Gastroesophageal sphincter (tissue), 4 donors: ENCODE measurements around the gene SMPD3. TPM values are rescaled to one million over a fixed set of nuclear protein-coding genes. Genes with fewer than 3 reads are reported as not detected.

ENCODE experiments used
- ATAC-seq: fragments of 150-250 bp; one replicate; pipeline ENCODE4 v1.9.1; 2016; ENCODE audit warnings: mild to moderate bottlenecking, moderate library complexity
- H3K27ac ChIP-seq, 4 donors: fragments of 200-600 bp; sonication (generic) in 3 of 4; 1 replicate in 3 of 4; 2 replicates in 1 of 4; pipeline ENCODE4 v1.5.1; 2016 to 2019
- H3K27me3 ChIP-seq: fragments of 200-600 bp; sonication (generic); one replicate; pipeline ENCODE4 v1.5.1; 2019
- H3K36me3 ChIP-seq, 2 donors: fragments of 200-600 bp; sonication (generic); one replicate each; pipeline ENCODE4 v1.5.1; 2019; ENCODE audit warnings: control low read depth in 1 of 2
- H3K4me1 ChIP-seq, 3 donors: fragments of 200-600 bp; sonication (generic); 1 replicate in 2 of 3; 2 replicates in 1 of 3; pipeline ENCODE4 v1.5.1; 2016 to 2019; ENCODE audit warnings: control low read depth in 2 of 3
- H3K4me3 ChIP-seq, 2 donors: fragments of 200-600 bp; sonication (generic); one replicate each; pipeline ENCODE4 v1.5.1; 2019; ENCODE audit warnings: mild to moderate bottlenecking in 1 of 2, moderate library complexity in 1 of 2
- H3K9me3 ChIP-seq, 3 donors: fragments of 200-600 bp; sonication (generic); one replicate each; pipeline ENCODE4 v1.5.1; 2017 to 2019; ENCODE audit warnings: control low read depth in 2 of 3
- EP300 ChIP-seq: sonication (generic); formaldehyde crosslinking; IDR thresholded peaks from one replicate; pipeline ENCODE4 v1.6.1; 2017; ENCODE audit warnings: antibody characterized with exemption, mild to moderate bottlenecking
- POLR2A ChIP-seq, 2 donors: fragments of 450-650 bp; IDR thresholded peaks; one replicate each; pipeline ENCODE4 v1.6.1; 2017; ENCODE audit warnings: antibody characterized with exemption in 2 of 2, mild to moderate bottlenecking in 2 of 2, moderate library complexity in 1 of 2
- POLR2AphosphoS5 ChIP-seq: sonication (generic); formaldehyde crosslinking; IDR thresholded peaks from one replicate; pipeline ENCODE4 v1.6.1; 2017; ENCODE audit warnings: antibody characterized with exemption
- WGBS, 2 donors: methylation state at CpG; one replicate each; pipeline ENCODE4 v1.1.5; 2018; ENCODE audit warnings: low coverage in 1 of 2; 5-methylcytosine and 5-hydroxymethylcytosine counted together
- total RNA-seq, 4 donors: library from RNA; depleted of rRNA; stranded (reverse); fragments of >200 nt; gene quantifications; one replicate each; pipeline ENCODE4 v1.1.0, GENCODE V29; 2016
- TF ChIP-seq, protein P1 (sequence below), 4 experiments: fragments of 200-600 bp in 2 of 4; fragments of 450-650 bp in 2 of 4; sonication (generic) in 1 of 4; IDR thresholded peaks; one replicate each; pipeline ENCODE4 v1.5.1; 2017 to 2019; ENCODE audit warnings: antibody characterized with exemption in 4 of 4, mild to moderate bottlenecking in 2 of 4, moderate library complexity in 2 of 4

Gene SMPD3
- total RNA-seq, 4 donors from 2014 or later: 0.08 to 0.94 (median 0.77) TPM; not detected in 1

DNA sequence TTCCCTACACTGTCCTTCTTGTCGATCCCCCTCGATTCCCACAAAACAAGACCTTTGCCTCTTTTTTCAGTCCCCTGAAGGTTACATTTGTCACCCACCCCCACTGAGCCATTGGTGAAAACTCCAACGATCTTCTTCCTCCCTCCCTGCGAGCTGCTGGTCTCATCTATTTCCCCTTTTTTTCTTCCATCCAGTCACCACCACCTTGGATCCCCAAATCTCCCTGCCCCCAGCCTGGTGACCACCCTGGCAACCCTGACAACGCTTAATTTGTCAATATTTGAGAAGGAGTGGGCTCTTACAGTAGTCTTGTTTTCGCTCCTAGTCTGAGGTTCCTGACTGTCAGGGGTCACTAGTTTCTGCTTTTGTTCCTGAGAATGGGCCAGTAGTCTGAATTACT is 62.9 kb downstream of the SMPD3 start:
- Histone ChIP-seq H3K27ac (no peak overlapping the region), H3K27me3 (peaks cover 12% of the 10 kb centered on the region), H3K9me3 (no peaks in the 10 kb centered on the region), H3K4me1 (no peaks in the 10 kb centered on the region), H3K4me3 (no peak overlapping the region), H3K36me3 (no peaks in the 10 kb centered on the region)
- ATAC-seq: no peak
- WGBS, 2 donors: 64 to 77% methylated on average over 5 to 6 of the region's 6 CpGs
- TF ChIP-seq, protein P1, sequence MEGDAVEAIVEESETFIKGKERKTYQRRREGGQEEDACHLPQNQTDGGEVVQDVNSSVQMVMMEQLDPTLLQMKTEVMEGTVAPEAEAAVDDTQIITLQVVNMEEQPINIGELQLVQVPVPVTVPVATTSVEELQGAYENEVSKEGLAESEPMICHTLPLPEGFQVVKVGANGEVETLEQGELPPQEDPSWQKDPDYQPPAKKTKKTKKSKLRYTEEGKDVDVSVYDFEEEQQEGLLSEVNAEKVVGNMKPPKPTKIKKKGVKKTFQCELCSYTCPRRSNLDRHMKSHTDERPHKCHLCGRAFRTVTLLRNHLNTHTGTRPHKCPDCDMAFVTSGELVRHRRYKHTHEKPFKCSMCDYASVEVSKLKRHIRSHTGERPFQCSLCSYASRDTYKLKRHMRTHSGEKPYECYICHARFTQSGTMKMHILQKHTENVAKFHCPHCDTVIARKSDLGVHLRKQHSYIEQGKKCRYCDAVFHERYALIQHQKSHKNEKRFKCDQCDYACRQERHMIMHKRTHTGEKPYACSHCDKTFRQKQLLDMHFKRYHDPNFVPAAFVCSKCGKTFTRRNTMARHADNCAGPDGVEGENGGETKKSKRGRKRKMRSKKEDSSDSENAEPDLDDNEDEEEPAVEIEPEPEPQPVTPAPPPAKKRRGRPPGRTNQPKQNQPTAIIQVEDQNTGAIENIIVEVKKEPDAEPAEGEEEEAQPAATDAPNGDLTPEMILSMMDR (IDR thresholded peaks at IDR 0.05): no peak
- no peak for TF ChIP-seq POLR2A (IDR thresholded peaks at IDR 0.05)
- no peak for TF ChIP-seq POLR2AphosphoS5
- TF ChIP-seq EP300: no peak

DNA sequence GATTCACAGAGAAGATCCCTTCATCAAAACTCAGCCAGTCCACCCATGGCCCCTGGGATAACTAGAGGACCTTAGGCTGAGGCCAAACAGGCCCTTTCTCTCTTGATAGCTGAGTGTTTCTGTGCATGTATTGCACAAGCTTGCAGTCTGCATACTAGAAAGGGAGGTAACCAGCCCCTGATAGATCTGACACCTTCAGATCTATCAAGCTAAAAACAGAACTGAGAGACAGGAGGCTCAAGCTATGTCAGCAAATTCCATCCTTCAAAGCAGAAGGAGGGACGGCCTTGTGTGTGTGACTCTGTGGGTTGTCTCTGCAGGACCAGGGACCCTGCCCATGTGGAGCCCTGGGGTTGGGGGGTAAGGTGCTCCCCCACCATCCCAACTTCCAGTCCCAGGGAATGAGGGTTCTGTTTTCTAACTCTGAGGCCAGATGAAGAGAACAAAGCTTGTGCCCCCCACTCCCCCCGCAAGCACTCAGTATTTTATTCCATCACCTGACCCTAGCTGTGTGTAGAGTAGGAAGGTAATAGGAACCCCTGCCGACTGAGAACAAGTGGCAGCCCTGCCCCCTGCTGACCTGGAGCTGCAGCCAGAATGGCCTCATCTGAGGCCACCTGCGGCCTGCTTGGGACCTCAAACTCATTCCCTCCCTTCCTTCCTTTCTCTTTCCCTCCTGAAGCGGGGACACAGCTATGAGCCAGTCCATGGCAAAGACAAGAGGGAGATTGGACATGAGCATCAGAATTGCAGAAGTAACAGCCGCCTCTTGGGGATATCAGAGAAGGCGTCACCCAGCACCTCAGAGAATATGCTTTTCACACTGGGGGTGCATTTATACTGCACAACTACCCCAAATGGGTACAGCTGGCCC is 63.8 kb downstream of the SMPD3 start:
- Histone ChIP-seq H3K4me3 (no peak overlapping the region), H3K9me3 (no peaks in the 10 kb centered on the region), H3K36me3 (no peaks in the 10 kb centered on the region), H3K27ac (no peak overlapping the region), H3K4me1 (no peaks in the 10 kb centered on the region), H3K27me3 (peaks cover 12% of the 10 kb centered on the region)
- TF ChIP-seq EP300 (no peak), POLR2A (IDR thresholded peaks at IDR 0.05) (no peak)
- TF ChIP-seq, protein P1 (IDR thresholded peaks at IDR 0.05): no peak
- no peak for ATAC-seq
- 53 to 100% methylated on average over 1 to 4 of the region's 7 CpGs for WGBS, 2 donors

DNA sequence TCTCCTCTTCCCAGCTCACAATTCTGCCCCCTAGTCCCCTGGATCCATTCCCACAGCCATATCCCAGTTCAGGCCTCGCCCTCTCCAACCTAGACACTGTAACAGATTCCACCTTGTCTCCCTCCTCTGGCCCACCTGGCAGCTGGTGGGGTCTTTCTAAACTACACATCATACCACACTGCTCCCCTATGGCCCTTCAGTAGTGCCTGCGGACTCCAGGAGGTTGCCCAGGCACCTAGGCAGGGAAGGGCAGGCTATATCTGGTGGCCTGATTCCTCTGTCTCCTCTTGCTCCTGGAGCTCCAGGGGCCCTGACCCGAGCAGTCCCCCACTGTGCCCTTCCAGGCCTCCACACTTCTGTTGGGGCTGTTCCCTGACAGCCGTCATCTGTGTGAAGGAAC is 64.5 kb downstream of the SMPD3 start:
- no peak for ATAC-seq
- Histone ChIP-seq H3K27ac (no peak overlapping the region), H3K36me3 (no peaks in the 10 kb centered on the region), H3K9me3 (no peaks in the 10 kb centered on the region), H3K4me3 (no peak overlapping the region), H3K27me3 (peaks cover 12% of the 10 kb centered on the region), H3K4me1 (no peaks in the 10 kb centered on the region)
- WGBS, 2 donors: 100% methylated on average over 1 of the region's 4 CpGs
- TF ChIP-seq POLR2AphosphoS5: no peak
- TF ChIP-seq EP300: no peak
- no peak for TF ChIP-seq POLR2A (IDR thresholded peaks at IDR 0.05)
- TF ChIP-seq, protein P1 (IDR thresholded peaks at IDR 0.05): no peak

DNA sequence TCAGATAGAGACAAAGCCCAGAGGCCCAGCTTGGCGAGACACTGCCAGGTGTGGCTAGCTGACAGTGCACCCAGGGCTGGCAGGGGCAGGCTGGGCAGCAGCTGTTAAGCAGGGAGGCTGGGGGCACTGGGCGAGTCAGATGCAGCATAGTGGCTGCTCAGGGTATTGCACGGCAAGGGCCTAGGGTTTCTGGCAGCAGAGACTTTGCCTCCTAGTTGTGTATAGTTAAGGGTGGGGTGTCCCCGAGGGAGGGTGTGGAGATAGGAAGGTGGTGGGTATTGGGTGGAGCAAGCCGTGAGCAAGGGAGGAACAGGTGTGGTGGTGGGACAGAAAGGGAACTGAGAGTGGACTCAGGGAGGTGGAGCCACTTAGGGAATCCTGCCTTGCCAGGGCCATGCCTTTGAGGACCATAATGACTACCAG is 66.0 kb downstream of the SMPD3 start:
- no peaks in the 10 kb centered on the region for H3K4me1 ChIP-seq
- H3K4me3 ChIP-seq: no peak overlapping the region
- no peaks in the 10 kb centered on the region for H3K9me3 ChIP-seq
- H3K27me3 ChIP-seq: peaks cover 12% of the 10 kb centered on the region
- H3K36me3 ChIP-seq: no peaks in the 10 kb centered on the region
- no peak for ATAC-seq
- no peak overlapping the region for H3K27ac ChIP-seq
- TF ChIP-seq, protein P1 (IDR thresholded peaks at IDR 0.05): no peak
- TF ChIP-seq POLR2AphosphoS5 (no peak), EP300 (no peak), POLR2A (IDR thresholded peaks at IDR 0.05) (no peak)
- WGBS, 2 donors: 87 to 93% methylated on average over 2 to 5 of the region's 5 CpGs

DNA sequence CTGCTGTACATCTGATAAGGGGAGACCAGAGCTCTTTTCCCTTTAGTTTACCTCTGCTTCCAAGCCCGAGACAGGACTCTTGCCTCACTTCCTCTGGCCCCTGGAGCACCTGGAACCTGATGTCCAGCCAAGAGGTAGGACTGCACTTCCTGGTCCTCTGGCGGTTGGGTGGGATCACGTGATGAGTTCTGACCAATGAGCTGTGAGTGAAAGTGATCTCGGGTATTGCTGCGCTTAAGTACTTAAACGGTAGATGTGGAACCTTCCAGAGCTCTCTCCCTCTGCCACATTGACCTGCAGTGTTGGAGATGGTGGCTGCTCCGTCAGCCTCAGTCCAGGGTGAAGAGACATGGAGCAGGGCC is 67.0 kb downstream of the SMPD3 start:
- no peaks in the 10 kb centered on the region for H3K9me3 ChIP-seq
- H3K36me3 ChIP-seq: no peaks in the 10 kb centered on the region
- no peak overlapping the region for H3K4me3 ChIP-seq
- ATAC-seq: no peak
- WGBS, 2 donors: 87% methylated on average over 3 of the region's 7 CpGs; no CpG with 5 or more reads in 1 of the 2 donors
- no peak overlapping the region for H3K27ac ChIP-seq
- TF ChIP-seq, protein P1 (IDR thresholded peaks at IDR 0.05): no peak
- TF ChIP-seq POLR2AphosphoS5: no peak
- no peak for TF ChIP-seq POLR2A (IDR thresholded peaks at IDR 0.05)
- no peaks in the 10 kb centered on the region for H3K4me1 ChIP-seq
- peaks cover 5% of the 10 kb centered on the region for H3K27me3 ChIP-seq
